ENCODE results near the gene TAGAP.
"Not testable (repeated sequence)": the region's sequence is repeated elsewhere in the genome, so short reads cannot be mapped to it uniquely, and the experiment has no call there.

The TAGAP gene

DNA sequence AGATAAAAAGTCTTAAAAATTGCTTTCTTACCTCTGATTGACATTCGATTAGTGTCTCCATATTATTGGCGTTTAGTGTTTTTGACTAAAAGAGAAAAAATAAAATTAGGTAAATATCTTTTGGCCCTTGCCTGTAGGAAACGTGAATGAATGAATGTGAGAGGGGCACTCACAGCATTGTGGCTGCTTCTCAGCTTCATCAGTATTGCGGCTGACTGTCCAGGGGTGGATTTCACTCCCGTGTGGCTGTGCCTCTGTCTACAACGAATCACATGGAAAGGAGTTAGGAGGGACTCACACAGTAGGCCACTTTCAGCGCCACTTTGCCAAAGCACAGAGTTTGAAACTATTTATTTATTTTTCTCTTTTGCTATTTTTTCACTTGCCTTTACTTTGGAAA, 844 bp downstream of the TAGAP start:
- DNase-seq, result no peak

DNA sequence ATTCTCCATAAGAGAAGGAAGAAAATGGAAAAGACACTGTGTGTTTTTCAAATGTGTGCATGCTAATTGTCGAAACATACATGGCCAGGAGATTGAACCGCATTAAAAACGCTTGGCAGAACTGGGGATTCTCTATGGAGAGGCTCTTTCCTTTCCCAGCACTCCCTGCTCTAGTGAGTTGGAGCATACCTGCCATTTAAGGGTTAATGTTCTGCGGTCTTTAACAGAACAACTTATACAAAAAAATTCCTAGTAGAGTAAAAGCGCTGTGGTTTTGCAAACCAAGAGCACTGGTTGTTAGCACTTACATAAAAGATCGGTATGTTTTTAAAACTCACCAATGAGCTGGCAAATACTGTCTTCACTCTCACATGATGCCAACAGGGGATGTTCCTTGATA, 1.5 kb downstream of the TAGAP start:
- no peak for DNase-seq

DNA sequence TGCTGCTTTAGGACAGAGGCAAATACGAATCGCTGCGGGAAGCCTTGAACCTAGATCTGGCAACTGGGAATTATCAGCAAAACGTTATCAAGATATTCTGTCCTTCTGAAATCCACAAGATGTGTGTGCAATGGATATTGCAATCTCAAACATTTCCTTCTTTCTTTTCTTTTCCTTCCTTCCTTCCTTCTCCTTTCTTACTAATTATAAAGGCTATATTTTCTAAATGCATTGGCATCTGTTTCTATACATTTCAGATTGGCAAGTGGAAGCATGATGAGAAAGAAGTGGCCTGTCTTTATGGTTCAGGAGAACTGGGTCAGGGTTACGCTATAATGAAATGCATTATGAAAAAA, 2.0 kb downstream of the TAGAP start:
- DNase-seq, result no peak

DNA sequence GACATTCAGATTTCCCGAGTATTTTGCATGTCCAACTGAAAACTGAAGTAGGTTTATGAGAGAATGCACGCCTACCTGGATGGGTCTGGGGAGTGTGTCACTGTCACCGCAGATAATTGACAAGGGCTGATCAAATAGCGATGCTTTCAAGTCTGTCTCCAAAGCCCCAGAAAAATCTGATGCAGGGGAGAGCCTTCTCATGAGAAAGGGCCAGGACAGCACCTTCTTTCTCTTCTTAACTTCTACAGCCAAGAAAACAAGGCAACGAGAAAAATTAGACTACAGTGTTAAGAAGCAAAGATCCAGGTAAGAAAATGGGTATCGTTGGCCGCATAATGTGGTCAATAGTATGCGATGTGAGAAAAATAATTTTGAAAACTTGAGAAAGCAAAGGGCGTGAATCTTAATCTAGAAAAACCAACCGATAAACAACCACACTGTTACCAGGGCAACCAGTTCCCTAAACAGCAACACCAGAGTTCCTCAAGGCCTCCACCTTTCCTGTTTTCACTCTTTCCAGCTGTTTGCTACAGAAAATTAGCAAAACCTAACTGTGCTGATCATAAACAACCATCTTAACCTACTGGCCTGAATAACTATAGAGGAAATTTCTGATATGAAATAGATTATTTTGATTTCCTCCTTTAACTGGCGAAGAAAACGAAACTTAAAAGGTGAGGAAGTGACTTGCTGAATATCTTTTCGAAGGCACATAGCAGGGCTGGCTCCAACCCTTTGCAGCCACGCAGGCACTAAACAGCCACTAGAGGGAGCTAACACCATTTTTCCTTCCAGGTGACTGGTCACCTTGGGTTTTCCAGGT, 2.6 kb downstream of the TAGAP start:
- peak; percentile 84 for DNase-seq

DNA sequence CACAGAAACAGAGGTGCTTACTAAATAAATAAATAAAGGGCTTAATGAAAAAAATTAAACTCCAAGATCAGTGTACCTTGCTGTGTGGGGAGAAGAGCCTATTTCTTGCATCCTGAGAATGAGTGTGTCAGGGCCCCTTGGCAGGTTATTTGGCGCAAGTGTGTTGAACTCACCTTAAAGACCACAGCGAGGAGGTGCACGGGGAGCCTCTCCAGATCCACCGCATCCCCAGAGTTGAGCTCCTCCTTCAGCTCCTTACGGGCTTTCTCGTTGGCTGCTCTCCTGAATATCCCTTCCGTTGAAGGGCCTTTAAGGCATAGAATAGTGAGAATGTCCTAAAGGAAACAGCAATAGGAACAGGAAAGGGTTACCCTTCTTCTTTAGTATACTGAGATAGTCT, 3.6 kb downstream of the TAGAP start:
- DNase-seq, result no peak

GRCh38 chr6:159039885-159040258, 4.9 kb downstream of the TAGAP start:
- DNase-seq, result no peak

GRCh38 chr6:159038914-159039884, 5.6 kb downstream of the TAGAP start:
- no peak for DNase-seq

GRCh38 chr6:159038318-159038717, 6.5 kb downstream of the TAGAP start:
- DNase-seq, result not testable (repeated sequence)

DNA sequence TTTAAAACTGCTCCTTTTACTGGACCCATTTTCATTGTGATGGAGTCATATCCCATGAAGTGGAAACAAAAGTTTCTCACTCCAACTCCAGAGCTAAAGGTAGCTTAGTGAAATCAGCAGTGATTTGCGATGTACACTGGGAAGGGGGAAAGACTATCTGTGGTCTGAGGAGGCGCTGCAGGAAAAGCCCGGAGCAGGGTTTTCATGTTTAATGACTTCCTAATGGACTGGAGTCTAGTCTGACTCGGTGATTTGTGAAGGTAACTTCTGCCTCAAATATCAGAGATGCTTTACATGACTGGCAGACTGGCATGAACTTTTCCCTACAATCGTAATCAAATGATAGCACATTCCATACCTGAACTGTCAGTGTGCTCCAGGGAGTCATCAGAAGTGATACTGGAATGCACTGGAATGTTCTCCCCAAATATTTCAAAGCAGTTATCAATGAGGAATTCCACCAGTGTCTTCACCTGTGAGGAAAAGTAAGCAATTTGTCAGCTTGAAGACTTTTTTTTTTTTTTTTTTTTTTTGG, 7.0 kb downstream of the TAGAP start:
- DNase-seq, result peak; percentile 27

GRCh38 chr6:159036673-159037072, 8.1 kb downstream of the TAGAP start:
- no peak for DNase-seq

DNA sequence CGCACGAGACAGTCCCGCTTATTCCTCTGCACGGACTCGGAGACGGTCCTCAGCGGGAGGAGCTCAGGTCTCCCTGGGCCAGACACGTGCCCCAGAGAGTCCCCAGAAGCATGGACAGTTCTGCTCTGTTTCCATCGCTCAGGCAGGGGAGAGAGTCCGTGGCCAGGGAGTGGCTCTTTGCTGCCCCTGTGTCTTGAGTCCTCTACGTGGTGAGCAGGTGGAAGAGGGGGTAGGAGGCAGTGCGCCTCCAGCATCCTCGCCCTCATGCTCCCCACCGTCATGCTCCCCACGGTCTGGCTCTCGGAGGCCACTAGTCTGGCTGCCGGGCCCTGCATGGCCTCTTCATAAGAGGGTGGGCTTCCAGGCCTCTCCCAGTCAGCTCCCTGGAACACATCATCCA, 8.9 kb downstream of the TAGAP start:
- no peak for DNase-seq

- no peak for DNase-seq
These were observed 11.4 kb downstream of the TAGAP start for GRCh38 chr6:159033160-159034049.

GRCh38 chr6:159031846-159032245, 12.9 kb downstream of the TAGAP start:
- no peak for DNase-seq

DNA sequence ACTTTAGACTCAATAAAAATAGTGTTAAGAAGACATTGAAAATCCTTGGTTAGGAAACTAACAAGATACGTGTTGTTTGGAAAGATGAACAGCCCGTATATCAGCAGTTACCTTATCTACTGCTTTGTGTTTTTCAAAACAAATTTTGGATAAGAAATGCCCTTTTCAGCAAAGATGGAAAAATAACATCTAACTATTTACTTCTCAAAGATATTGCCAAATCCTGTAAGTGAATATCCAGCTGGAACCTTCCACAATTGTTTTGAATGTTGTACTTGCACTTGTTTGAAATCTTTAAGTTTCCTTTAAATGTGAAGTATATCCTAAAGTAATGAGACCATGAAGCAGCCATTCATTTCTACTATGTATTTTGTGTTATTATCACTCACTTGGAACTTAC, 14.6 kb downstream of the TAGAP start:
- DNase-seq, result no peak

- not testable (repeated sequence) for DNase-seq
These were observed 19.6 kb downstream of the TAGAP start for GRCh38 chr6:159025224-159025623.

DNA sequence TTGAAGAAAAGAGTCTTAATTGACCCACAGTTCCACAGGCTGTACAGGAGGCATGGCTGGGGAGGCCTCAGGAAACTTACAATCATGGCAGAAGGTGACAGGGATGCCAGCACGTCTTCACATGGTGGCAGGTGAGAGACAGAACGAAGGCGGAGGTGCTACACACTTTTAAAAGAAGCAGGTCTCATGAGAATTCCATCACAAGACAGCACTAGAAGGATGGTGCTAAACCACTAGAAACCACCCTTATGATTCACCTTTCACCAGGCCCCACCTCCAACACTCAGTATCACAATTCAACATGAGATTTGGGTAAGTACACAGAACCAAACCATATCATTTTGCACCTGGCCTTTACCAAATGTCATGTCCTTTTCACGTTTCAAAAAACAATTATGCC, 20.9 kb downstream of the TAGAP start:
- no peak for DNase-seq

GRCh38 chr6:159020011-159020410, 24.8 kb downstream of the TAGAP start:
- DNase-seq, result no peak

GRCh38 chr6:159017757-159018559, 26.8 kb downstream of the TAGAP start:
- no peak for DNase-seq

DNA sequence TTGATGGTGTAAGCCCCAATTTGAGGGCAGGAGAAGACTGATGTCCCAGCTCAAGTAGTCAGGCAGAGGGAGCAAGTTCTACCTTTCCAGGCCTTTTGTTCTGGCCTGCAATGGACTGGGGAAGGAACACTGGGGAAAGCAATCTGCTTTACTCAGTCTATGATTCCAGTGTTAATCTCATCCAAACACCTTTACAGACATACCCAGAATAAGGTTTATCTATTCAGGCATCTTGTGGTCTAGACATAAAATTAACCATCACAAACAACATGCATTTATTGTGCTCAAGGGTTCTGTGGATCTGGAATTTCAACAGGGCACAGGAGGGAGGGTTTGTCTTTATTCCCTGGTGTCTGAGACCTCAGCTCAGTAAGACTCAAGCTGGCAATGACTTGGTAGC, 30.4 kb downstream of the TAGAP start:
- peak; percentile 19 for DNase-seq

- peak; percentile 53 for DNase-seq
These were observed 31.6 kb downstream of the TAGAP start for GRCh38 chr6:159013229-159013628.

DNA sequence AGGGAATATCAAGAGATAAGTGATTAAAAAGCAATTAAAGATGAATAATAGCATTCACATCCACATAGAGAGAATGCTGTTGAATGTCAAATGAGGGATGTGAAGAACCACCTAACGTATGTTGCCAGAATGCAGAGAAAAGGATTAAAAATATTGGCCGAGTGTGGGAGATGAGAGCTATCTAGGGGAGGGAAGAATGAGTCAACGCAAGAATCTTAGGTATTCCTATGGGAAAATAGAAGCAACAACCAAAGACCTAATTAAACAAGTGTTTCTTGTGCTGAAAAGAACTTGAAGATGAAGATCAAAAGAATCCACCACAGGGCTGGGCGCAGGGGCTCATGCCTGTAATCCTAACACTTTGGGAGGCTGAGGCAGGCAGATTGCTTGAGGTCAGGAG, 32.6 kb downstream of the TAGAP start:
- no peak for DNase-seq
